Measurements from ENCODE around the gene CACNA2D3. TPM values are rescaled to one million over a fixed set of nuclear protein-coding genes. Genes with fewer than 3 reads are reported as not detected.

The CACNA2D3 gene
- total RNA-seq, 1 donor from 2014 or later: 2.5 TPM

DNA sequence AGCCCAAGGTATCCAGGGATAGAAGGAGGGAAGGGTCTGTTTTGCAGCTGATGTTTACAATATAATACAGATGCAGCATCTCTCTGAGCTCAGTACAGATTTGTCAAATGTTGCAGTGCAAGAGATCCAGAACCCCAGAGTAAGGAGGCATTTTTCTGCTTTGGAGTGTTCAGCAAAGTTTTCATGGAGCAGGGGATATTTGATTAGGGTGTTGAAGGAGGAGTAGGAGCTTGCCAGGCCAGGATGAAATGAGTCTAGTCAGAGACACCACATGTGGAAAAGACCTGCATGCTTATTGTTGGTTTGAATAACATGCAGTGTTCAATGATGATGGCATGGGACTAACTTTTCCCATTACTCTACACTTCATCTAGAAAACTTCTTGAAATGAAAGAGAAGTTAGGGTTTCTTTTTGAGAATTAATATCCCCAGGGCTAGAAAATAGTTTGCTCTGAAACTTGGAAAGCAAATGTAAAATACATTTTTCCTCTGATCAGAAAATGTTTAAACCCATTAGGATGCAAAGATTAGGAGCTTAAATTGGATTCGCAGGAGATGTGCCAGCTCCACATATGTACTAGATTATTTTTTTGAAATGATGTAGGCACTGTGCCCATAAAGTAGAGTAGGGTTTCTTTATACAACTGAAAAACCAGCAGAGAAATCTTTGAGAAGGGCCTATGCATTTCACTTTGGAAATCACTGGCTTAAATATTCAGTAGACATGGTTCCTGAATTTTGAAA is 243.8 kb downstream of the CACNA2D3 start:
- Mint-ChIP-seq H3K27ac (no peak overlapping the region), H3K9me3 (no peaks in the 10 kb centered on the region), H3K4me1 (ENCODE audit: unreplicated experiment) (no peaks in the 10 kb centered on the region), H3K4me3 (no peak overlapping the region), H3K36me3 (no peaks in the 10 kb centered on the region), H3K27me3 (peaks cover 11% of the 10 kb centered on the region)
- no peak for DNase-seq (ENCODE audit: extremely low spot score, unreplicated experiment)
- no peak for TF ChIP-seq CTCF (conservative IDR thresholded peaks at IDR 0.05)

DNA sequence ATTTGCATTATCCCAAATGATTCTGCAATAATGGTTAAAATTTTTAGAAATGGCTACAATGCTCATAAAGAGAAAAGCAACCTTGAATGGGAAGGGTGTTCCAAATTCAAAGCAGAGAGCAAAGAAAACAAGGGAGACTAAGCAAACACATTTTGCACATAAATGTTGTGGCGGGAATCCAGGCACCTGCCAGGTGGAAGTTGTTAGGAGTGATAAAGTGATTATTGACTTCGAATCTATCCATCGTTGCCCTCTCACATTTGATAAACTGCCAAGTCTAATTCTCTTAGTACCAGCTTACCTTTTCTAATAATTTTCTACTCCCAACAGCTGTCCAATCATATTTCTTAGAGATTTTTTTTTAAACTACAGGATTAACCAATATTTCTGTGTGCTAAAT is 244.5 kb downstream of the CACNA2D3 start:
- Mint-ChIP-seq H3K4me1 (ENCODE audit: unreplicated experiment) (no peaks in the 10 kb centered on the region), H3K27me3 (peaks cover 11% of the 10 kb centered on the region), H3K36me3 (no peaks in the 10 kb centered on the region), H3K27ac (no peak overlapping the region), H3K4me3 (no peak overlapping the region), H3K9me3 (no peaks in the 10 kb centered on the region)
- TF ChIP-seq CTCF (conservative IDR thresholded peaks at IDR 0.05): no peak
- no peak for DNase-seq (ENCODE audit: extremely low spot score, unreplicated experiment)

DNA sequence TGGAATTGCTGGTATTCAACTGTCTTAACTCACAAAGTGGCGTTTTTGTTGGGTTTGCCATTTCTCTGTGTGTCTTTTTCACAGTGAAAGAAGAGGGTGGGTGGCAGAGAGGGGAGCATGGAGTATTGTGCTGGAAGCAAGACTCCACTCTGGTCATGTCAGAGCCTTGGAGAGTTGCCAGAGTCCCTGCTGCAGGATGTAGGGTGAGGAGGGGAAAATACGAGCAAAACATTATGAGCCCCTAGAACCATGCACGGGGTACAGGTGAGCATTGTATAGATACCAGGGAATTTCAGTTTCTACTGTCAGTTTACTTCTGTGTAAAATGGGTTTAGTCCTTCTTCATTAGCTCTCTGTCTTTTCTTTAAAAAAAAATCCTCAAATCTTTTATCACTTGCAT is 249.9 kb downstream of the CACNA2D3 start:
- no peak overlapping the region for H3K4me3 Mint-ChIP-seq
- no peaks in the 10 kb centered on the region for H3K9me3 Mint-ChIP-seq
- peaks cover 7% of the 10 kb centered on the region for H3K4me1 Mint-ChIP-seq (ENCODE audit: unreplicated experiment)
- no peak overlapping the region for H3K27ac Mint-ChIP-seq
- no peak for DNase-seq (ENCODE audit: extremely low spot score, unreplicated experiment)
- H3K27me3 Mint-ChIP-seq: peaks cover 22% of the 10 kb centered on the region
- no peak for TF ChIP-seq CTCF (conservative IDR thresholded peaks at IDR 0.05)
- H3K36me3 Mint-ChIP-seq: no peaks in the 10 kb centered on the region

GRCh38 chr3:54374214-54374852 is 252.0 kb downstream of the CACNA2D3 start:
- no peak overlapping the region for H3K4me3 Mint-ChIP-seq

GRCh38 chr3:54376142-54376807 is 253.9 kb downstream of the CACNA2D3 start:
- H3K27me3 Mint-ChIP-seq: peaks cover 30% of the 10 kb centered on the region
- peaks cover 7% of the 10 kb centered on the region for H3K4me1 Mint-ChIP-seq (ENCODE audit: unreplicated experiment)
- no peak overlapping the region for H3K27ac Mint-ChIP-seq
- no peaks in the 10 kb centered on the region for H3K36me3 Mint-ChIP-seq
- H3K9me3 Mint-ChIP-seq: no peaks in the 10 kb centered on the region
- no peak overlapping the region for H3K4me3 Mint-ChIP-seq
- no peak for TF ChIP-seq CTCF (conservative IDR thresholded peaks at IDR 0.05)
- no peak for DNase-seq (ENCODE audit: extremely low spot score, unreplicated experiment)

More at GRCh38 chr3:54374214-54374852, 252.0 kb downstream of the CACNA2D3 start:
- peaks cover 7% of the 10 kb centered on the region for H3K4me1 Mint-ChIP-seq (ENCODE audit: unreplicated experiment)
- H3K36me3 Mint-ChIP-seq: no peaks in the 10 kb centered on the region
- no peak overlapping the region for H3K27ac Mint-ChIP-seq
- peaks cover 21% of the 10 kb centered on the region for H3K27me3 Mint-ChIP-seq
- peak; percentile 67 for TF ChIP-seq CTCF (conservative IDR thresholded peaks at IDR 0.05)
- H3K9me3 Mint-ChIP-seq: no peaks in the 10 kb centered on the region
- DNase-seq (ENCODE audit: extremely low spot score, unreplicated experiment): no peak
